Mesothelial cell of epicardium (in vitro differentiated cells): Measurements from ENCODE around the gene FOSL1. TPM values are rescaled to one million over a fixed set of nuclear protein-coding genes. Genes with fewer than 3 reads are reported as not detected.

Experiments
- DNase-seq, 2 experiments: peaks; one replicate each; pipeline ENCODE4 v3.0.0; 2021; ENCODE audit warnings: low spot score in 2 of 2; ENCODE audit not compliant: unreplicated experiment in 2 of 2
- H3K27ac Mint-ChIP-seq: 2 replicates; pipeline ENCODE4 v1.8.0; 2021; ENCODE audit warnings: mixed read lengths
- H3K27me3 Mint-ChIP-seq: 2 replicates; pipeline ENCODE4 v1.8.0; 2021; ENCODE audit warnings: low read depth, mixed read lengths
- H3K36me3 Mint-ChIP-seq: 2 replicates; pipeline ENCODE4 v1.8.0; 2021; ENCODE audit warnings: mixed read lengths
- H3K4me1 Mint-ChIP-seq: 2 replicates; pipeline ENCODE4 v1.8.0; 2021; ENCODE audit warnings: mixed read lengths
- H3K4me3 Mint-ChIP-seq: 2 replicates; pipeline ENCODE4 v1.8.0; 2021; ENCODE audit warnings: mild to moderate bottlenecking, moderate library complexity, mixed read lengths
- H3K9me3 Mint-ChIP-seq: 2 replicates; pipeline ENCODE4 v1.8.0; 2021; ENCODE audit warnings: mixed read lengths
- total RNA-seq: library from RNA; stranded (reverse); gene quantifications from 3 replicates; pipeline ENCODE4 v1.2.1, GENCODE V29; 2021
- TF ChIP-seq, protein P1 (sequence below): fragments of 200-600 bp; sonication (generic); IDR thresholded peaks from one replicate; pipeline ENCODE4 v1.5.0; 2021; ENCODE audit warnings: antibody characterized with exemption; ENCODE audit not compliant: unreplicated experiment

The FOSL1 gene
- total RNA-seq, 1 donor from 2014 or later: 3.1 TPM

DNA sequence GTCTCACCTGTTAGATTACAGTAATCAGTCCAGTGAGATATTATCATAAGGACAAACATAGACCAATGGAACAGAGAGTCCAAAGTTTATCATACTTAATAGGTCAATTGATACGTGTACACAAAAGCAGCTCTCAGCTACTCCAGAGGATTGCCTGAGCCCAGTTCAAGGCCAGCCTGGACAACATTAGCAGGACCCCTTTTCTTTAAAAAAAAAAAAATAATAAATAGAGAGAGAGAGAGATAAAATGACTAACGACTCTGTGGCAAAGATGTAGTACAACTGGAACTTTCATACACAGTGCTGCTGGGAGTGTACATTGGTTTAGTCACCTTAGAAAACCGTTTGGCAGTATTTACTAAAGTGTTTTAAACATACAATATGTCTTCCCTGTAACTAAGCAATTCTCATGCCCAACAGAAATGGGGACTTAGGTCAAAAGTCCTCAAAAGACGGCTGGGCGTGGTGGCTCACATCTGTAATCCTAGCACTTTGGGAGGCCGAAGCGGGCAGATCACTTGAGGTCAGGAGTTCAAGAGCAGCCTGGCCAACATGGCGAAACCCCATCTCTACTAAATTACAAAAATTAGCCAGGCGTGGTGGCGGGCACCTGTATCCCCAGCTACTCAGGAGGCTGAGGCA, 55.8 kb downstream of the FOSL1 start:
- no peak for DNase-seq
- Mint-ChIP-seq H3K4me1 (peaks cover 4% of the 10 kb centered on the region), H3K4me3 (no peak overlapping the region), H3K27ac (no peak overlapping the region), H3K27me3 (no peaks in the 10 kb centered on the region), H3K36me3 (no peaks in the 10 kb centered on the region), H3K9me3 (no peaks in the 10 kb centered on the region)
- TF ChIP-seq, protein P1, sequence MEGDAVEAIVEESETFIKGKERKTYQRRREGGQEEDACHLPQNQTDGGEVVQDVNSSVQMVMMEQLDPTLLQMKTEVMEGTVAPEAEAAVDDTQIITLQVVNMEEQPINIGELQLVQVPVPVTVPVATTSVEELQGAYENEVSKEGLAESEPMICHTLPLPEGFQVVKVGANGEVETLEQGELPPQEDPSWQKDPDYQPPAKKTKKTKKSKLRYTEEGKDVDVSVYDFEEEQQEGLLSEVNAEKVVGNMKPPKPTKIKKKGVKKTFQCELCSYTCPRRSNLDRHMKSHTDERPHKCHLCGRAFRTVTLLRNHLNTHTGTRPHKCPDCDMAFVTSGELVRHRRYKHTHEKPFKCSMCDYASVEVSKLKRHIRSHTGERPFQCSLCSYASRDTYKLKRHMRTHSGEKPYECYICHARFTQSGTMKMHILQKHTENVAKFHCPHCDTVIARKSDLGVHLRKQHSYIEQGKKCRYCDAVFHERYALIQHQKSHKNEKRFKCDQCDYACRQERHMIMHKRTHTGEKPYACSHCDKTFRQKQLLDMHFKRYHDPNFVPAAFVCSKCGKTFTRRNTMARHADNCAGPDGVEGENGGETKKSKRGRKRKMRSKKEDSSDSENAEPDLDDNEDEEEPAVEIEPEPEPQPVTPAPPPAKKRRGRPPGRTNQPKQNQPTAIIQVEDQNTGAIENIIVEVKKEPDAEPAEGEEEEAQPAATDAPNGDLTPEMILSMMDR: no peak

DNA sequence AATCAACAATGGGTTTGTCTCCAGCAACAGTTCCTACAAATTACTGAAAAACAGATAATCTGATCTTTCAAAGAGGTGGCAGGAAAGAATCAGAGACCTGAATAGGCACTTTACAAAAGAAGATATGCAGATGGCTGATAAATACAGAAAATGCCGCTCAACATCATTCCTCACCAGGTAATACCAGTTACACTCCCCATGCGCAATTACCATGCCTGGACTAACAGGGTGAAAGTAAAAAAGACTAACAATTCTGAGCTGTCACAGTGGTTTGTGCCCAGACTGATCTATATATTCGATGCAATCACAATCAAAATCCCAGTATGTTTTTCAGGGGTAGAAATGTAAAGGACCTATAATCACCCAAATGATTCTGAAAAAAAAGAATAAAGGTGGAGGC, 56.4 kb downstream of the FOSL1 start:
- H3K4me3 Mint-ChIP-seq: no peak overlapping the region
- H3K27ac Mint-ChIP-seq: no peak overlapping the region
- peaks cover 4% of the 10 kb centered on the region for H3K4me1 Mint-ChIP-seq
- no peak for DNase-seq
- no peaks in the 10 kb centered on the region for H3K9me3 Mint-ChIP-seq
- H3K27me3 Mint-ChIP-seq: no peaks in the 10 kb centered on the region
- TF ChIP-seq, protein P1: no peak
- H3K36me3 Mint-ChIP-seq: no peaks in the 10 kb centered on the region

DNA sequence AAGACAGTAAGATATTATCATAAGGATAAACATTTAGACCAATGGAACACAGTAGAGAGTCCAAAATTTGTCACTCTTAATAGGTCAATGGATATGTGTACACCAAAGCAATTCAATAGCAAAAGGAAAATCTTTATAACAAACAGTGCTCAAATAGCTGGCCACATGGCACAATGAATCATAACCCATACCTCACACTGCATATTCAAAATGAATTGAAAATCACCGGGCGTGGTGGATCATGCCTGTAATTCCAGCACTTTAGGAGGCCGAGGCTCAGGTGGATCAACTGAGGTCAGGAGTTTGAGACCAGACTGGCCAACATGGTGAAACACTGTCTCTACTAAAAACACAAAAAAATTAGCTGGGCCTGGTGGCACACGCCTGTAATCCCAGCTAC, 58.0 kb downstream of the FOSL1 start:
- H3K4me1 Mint-ChIP-seq: peaks cover 4% of the 10 kb centered on the region
- H3K9me3 Mint-ChIP-seq: no peaks in the 10 kb centered on the region

More for the DNA sequence above, 58.0 kb downstream of the FOSL1 start:
- Mint-ChIP-seq H3K36me3 (no peaks in the 10 kb centered on the region), H3K4me3 (no peak overlapping the region), H3K27ac (no peak overlapping the region), H3K27me3 (no peaks in the 10 kb centered on the region)
- no peak for DNase-seq
- TF ChIP-seq, protein P1: no peak

Other genes with a start within 250 kb of the FOSL1 start
- 95.6 to 98.8 TPM (median 96.8 TPM) in 3 replicates for gene RELA, start 237.5 kb downstream of the FOSL1 start, total RNA-seq
- 72.0 to 77.8 TPM (median 77.1 TPM) in 3 replicates for gene KAT5, start 188.1 kb downstream of the FOSL1 start, total RNA-seq
- 41.8 to 45.0 TPM (median 42.4 TPM) in 3 replicates for gene RNASEH2C, start 179.6 kb downstream of the FOSL1 start, total RNA-seq
- gene AP5B1, start 119.4 kb downstream of the FOSL1 start, total RNA-seq: 23.3 to 24.9 TPM (median 24.3 TPM) in 3 replicates
- gene OVOL1, start 113.3 kb downstream of the FOSL1 start, total RNA-seq: 3.9 to 4.7 TPM (median 4.3 TPM) in 3 replicates
- 6.8 to 10.7 TPM (median 7.5 TPM) in 3 replicates for gene SNX32, start 66.4 kb downstream of the FOSL1 start, total RNA-seq
- 730 to 758 TPM (median 736 TPM) in 3 replicates for gene CFL1, start 42.2 kb downstream of the FOSL1 start, total RNA-seq
- gene MUS81, start 40.0 kb downstream of the FOSL1 start, total RNA-seq: 73.3 to 74.9 TPM (median 73.7 TPM) in 3 replicates
- 203 to 216 TPM (median 211 TPM) in 3 replicates for gene EFEMP2, start 27.6 kb downstream of the FOSL1 start, total RNA-seq
- not detected in 3 replicates for gene CTSW, start 20.6 kb downstream of the FOSL1 start, total RNA-seq
- 62.4 to 63.9 TPM (median 62.9 TPM) in 3 replicates for gene FIBP, start 11.9 kb downstream of the FOSL1 start, total RNA-seq
- 12.3 to 13.8 TPM (median 12.8 TPM) in 3 replicates for gene CCDC85B, start 9.7 kb downstream of the FOSL1 start, total RNA-seq
- 33.4 to 34.9 TPM (median 33.9 TPM) in 3 replicates for gene C11orf68, start 18.7 kb upstream of the FOSL1 start, total RNA-seq
- 68.5 to 74.4 TPM (median 70.9 TPM) in 3 replicates for gene DRAP1, start 19.0 kb upstream of the FOSL1 start, total RNA-seq
- not detected in 3 replicates for gene TSGA10IP, start 45.1 kb upstream of the FOSL1 start, total RNA-seq
- gene SART1, start 61.3 kb upstream of the FOSL1 start, total RNA-seq: 47.1 to 55.1 TPM (median 54.4 TPM) in 3 replicates
- gene EIF1AD, start 101.8 kb upstream of the FOSL1 start, total RNA-seq: 34.0 to 37.0 TPM (median 34.2 TPM) in 3 replicates
- gene BANF1, start 102.1 kb upstream of the FOSL1 start, total RNA-seq: 170 to 195 TPM (median 176 TPM) in 3 replicates
- gene CST6, start 111.6 kb upstream of the FOSL1 start, total RNA-seq: 1.1 to 1.2 TPM (median 1.2 TPM) in 3 replicates
- not detected in 3 replicates for gene CATSPER1, start 126.1 kb upstream of the FOSL1 start, total RNA-seq
- gene GAL3ST3, start 148.8 kb upstream of the FOSL1 start, total RNA-seq: 4.7 to 5.7 TPM (median 4.9 TPM) in 3 replicates
- 182 to 201 TPM (median 195 TPM) in 3 replicates for gene SF3B2, start 152.0 kb upstream of the FOSL1 start, total RNA-seq
- 81.6 to 88.0 TPM (median 87.0 TPM) in 3 replicates for gene PACS1, start 169.9 kb upstream of the FOSL1 start, total RNA-seq